HepG2 (cell line): ENCODE results near the gene HCRTR1.

Source experiments
- ATF1 ChIP-seq: IDR thresholded peaks from 2 replicates; pipeline ENCODE4 v1.6.1; 2016; ENCODE audit warnings: mild to moderate bottlenecking, control low read depth
- ATF3 ChIP-seq: sonication (generic); formaldehyde crosslinking; IDR thresholded peaks from 2 replicates; pipeline ENCODE4 v1.4.0; 2020; ENCODE audit warnings: missing genetic modification reagents
- CTCF ChIP-seq: sonication (generic); formaldehyde crosslinking; IDR thresholded peaks from 2 replicates; pipeline ENCODE4 v1.5.0; 2020; ENCODE audit warnings: mild to moderate bottlenecking, missing genetic modification reagents, moderate library complexity
- UBTF ChIP-seq: sonication (generic); formaldehyde crosslinking; IDR thresholded peaks from 2 replicates; pipeline ENCODE4 v1.4.0; 2020; ENCODE audit warnings: mild to moderate bottlenecking, missing genetic modification reagents
- ZFP1 ChIP-seq: IDR thresholded peaks from 2 replicates; pipeline ENCODE4 v1.6.1; 2016
- ZFP90 ChIP-seq: sonication (generic); formaldehyde crosslinking; IDR thresholded peaks from 2 replicates; pipeline ENCODE4 v1.8.0; 2022; ENCODE audit warnings: missing genetic modification reagents, mild to moderate bottlenecking, inconsistent platforms, borderline replicate concordance

GRCh38 chr1:31586376-31587327 is 30.8 kb upstream of the HCRTR1 start:
- TF ChIP-seq ZFP90 (CRISPR knock-in tag) (no peak), CTCF (CRISPR knock-in tag) (no peak), ZFP1 (CRISPR knock-in tag) (no peak), UBTF (CRISPR knock-in tag) (no peak), ATF1 (CRISPR knock-in tag) (no peak), ATF3 (CRISPR knock-in tag) (no peak)
